Measurements from ENCODE around the gene CGRRF1.

The CGRRF1 gene

GRCh38 chr14:54470701-54471100 lies 39.0 kb upstream of the CGRRF1 start:
- H3K18ac ChIP-seq (ENCODE audit: low read depth in 1 of 2, low read length in 2 of 2): no peak overlapping the region
- no peaks in the 10 kb centered on the region for H3K4me1 ChIP-seq (ENCODE audit: control insufficient read depth, insufficient read depth, low read depth, low read length)
- no peak overlapping the region for H3K9ac ChIP-seq (ENCODE audit: low read length)
- no peak overlapping the region for H2BK120ac ChIP-seq (ENCODE audit: low read depth, low read length)
- H3K14ac ChIP-seq (ENCODE audit: low read length in 2 of 2): no peak overlapping the region
- no peak overlapping the region for H3K4ac ChIP-seq (ENCODE audit: low read depth in 1 of 2, low read length in 2 of 2)
- H3K23ac ChIP-seq (ENCODE audit: low read length in 2 of 2): no peak overlapping the region
- no peak overlapping the region for H2BK15ac ChIP-seq (ENCODE audit: low read depth, poor library complexity, severe bottlenecking)
- no peak overlapping the region for H4K8ac ChIP-seq (ENCODE audit: low read length)
- peaks cover 11 to 40% of the 10 kb centered on the region in 2 experiments for H3K36me3 ChIP-seq (ENCODE audit: control insufficient read depth in 1 of 2, insufficient read depth in 2 of 2, low read depth in 1 of 2, low read length in 2 of 2)
- H2BK5ac ChIP-seq (ENCODE audit: low read depth, low read length, poor library complexity, severe bottlenecking): no peak overlapping the region
- no peak overlapping the region for H2AK5ac ChIP-seq (ENCODE audit: low read length, severe bottlenecking)
- no peak overlapping the region for H4K91ac ChIP-seq (ENCODE audit: low read length)
- no peak overlapping the region for H2BK12ac ChIP-seq (ENCODE audit: low read length in 2 of 2)
- WGBS: 100% methylated on average over 2 of the region's 4 CpGs
- no peaks in the 10 kb centered on the region for H3K27me3 ChIP-seq (ENCODE audit: control insufficient read depth in 1 of 2, insufficient read depth in 1 of 2, low read length in 2 of 2)
- peaks cover 18% of the 10 kb centered on the region for H3K9me3 ChIP-seq (ENCODE audit: control insufficient read depth, low read length)
- H3K4me2 ChIP-seq (ENCODE audit: low read length, poor library complexity, severe bottlenecking): no peak overlapping the region
- H2AFZ ChIP-seq (ENCODE audit: low read depth, low read length): no peak overlapping the region
- no peak overlapping the region for H3K4me3 ChIP-seq (ENCODE audit: insufficient read depth in 1 of 2, low read depth in 1 of 2, low read length in 2 of 2)
- DNase-seq: no peak
- no peak overlapping the region for H3K27ac ChIP-seq (ENCODE audit: low read length, poor library complexity, severe bottlenecking)
- H3K79me1 ChIP-seq (replicated peaks; ENCODE audit: low read length, poor library complexity, severe bottlenecking): peaks cover 1% of the 10 kb centered on the region

GRCh38 chr14:54471641-54472040 lies 38.1 kb upstream of the CGRRF1 start:
- 97% methylated on average over 4 of the region's 4 CpGs for WGBS
- no peak overlapping the region for H3K18ac ChIP-seq (ENCODE audit: low read depth in 1 of 2, low read length in 2 of 2)
- H2AK5ac ChIP-seq (ENCODE audit: low read length, severe bottlenecking): no peak overlapping the region
- peaks cover 18% of the 10 kb centered on the region for H3K9me3 ChIP-seq (ENCODE audit: control insufficient read depth, low read length)
- no peaks in the 10 kb centered on the region for H3K27me3 ChIP-seq (ENCODE audit: control insufficient read depth in 1 of 2, insufficient read depth in 1 of 2, low read length in 2 of 2)
- no peak overlapping the region for H3K23ac ChIP-seq (ENCODE audit: low read length in 2 of 2)
- H2AFZ ChIP-seq (ENCODE audit: low read depth, low read length): no peak overlapping the region
- H4K91ac ChIP-seq (ENCODE audit: low read length): no peak overlapping the region
- peaks cover 1% of the 10 kb centered on the region for H3K79me1 ChIP-seq (replicated peaks; ENCODE audit: low read length, poor library complexity, severe bottlenecking)
- no peak overlapping the region for H3K9ac ChIP-seq (ENCODE audit: low read length)
- no peak overlapping the region for H4K8ac ChIP-seq (ENCODE audit: low read length)
- no peak overlapping the region for H3K14ac ChIP-seq (ENCODE audit: low read length in 2 of 2)
- H2BK12ac ChIP-seq (ENCODE audit: low read length in 2 of 2): no peak overlapping the region
- no peak overlapping the region for H3K4me2 ChIP-seq (ENCODE audit: low read length, poor library complexity, severe bottlenecking)
- H3K36me3 ChIP-seq (ENCODE audit: control insufficient read depth in 1 of 2, insufficient read depth in 2 of 2, low read depth in 1 of 2, low read length in 2 of 2): peaks cover 11 to 49% of the 10 kb centered on the region in 2 experiments
- no peak for DNase-seq
- no peak overlapping the region for H3K4ac ChIP-seq (ENCODE audit: low read depth in 1 of 2, low read length in 2 of 2)
- H3K4me3 ChIP-seq (ENCODE audit: insufficient read depth in 1 of 2, low read depth in 1 of 2, low read length in 2 of 2): no peak overlapping the region
- H2BK120ac ChIP-seq (ENCODE audit: low read depth, low read length): no peak overlapping the region
- H3K4me1 ChIP-seq (ENCODE audit: control insufficient read depth, insufficient read depth, low read depth, low read length): no peaks in the 10 kb centered on the region
- no peak overlapping the region for H2BK5ac ChIP-seq (ENCODE audit: low read depth, low read length, poor library complexity, severe bottlenecking)
- H3K27ac ChIP-seq (ENCODE audit: low read length, poor library complexity, severe bottlenecking): no peak overlapping the region
- no peak overlapping the region for H2BK15ac ChIP-seq (ENCODE audit: low read depth, poor library complexity, severe bottlenecking)

GRCh38 chr14:54472315-54472714 lies 37.4 kb upstream of the CGRRF1 start:
- Histone ChIP-seq H3K4me1 (ENCODE audit: control insufficient read depth, insufficient read depth, low read depth, low read length) (no peaks in the 10 kb centered on the region), H3K18ac (ENCODE audit: low read depth in 1 of 2, low read length in 2 of 2) (no peak overlapping the region), H3K27me3 (ENCODE audit: control insufficient read depth in 1 of 2, insufficient read depth in 1 of 2, low read length in 2 of 2) (no peaks in the 10 kb centered on the region), H2BK120ac (ENCODE audit: low read depth, low read length) (no peak overlapping the region), H3K23ac (ENCODE audit: low read length in 2 of 2) (no peak overlapping the region), H4K91ac (ENCODE audit: low read length) (no peak overlapping the region), H3K79me1 (replicated peaks; ENCODE audit: low read length, poor library complexity, severe bottlenecking) (peaks cover 1% of the 10 kb centered on the region), H3K36me3 (ENCODE audit: control insufficient read depth in 1 of 2, insufficient read depth in 2 of 2, low read depth in 1 of 2, low read length in 2 of 2) (peaks cover 11 to 55% of the 10 kb centered on the region in 2 experiments), H3K4ac (ENCODE audit: low read depth in 1 of 2, low read length in 2 of 2) (no peak overlapping the region), H4K8ac (ENCODE audit: low read length) (no peak overlapping the region), H2BK15ac (ENCODE audit: low read depth, poor library complexity, severe bottlenecking) (no peak overlapping the region), H3K4me2 (ENCODE audit: low read length, poor library complexity, severe bottlenecking) (no peak overlapping the region), H2AK5ac (ENCODE audit: low read length, severe bottlenecking) (no peak overlapping the region), H3K9ac (ENCODE audit: low read length) (no peak overlapping the region), H3K4me3 (ENCODE audit: insufficient read depth in 1 of 2, low read depth in 1 of 2, low read length in 2 of 2) (no peak overlapping the region), H3K14ac (ENCODE audit: low read length in 2 of 2) (no peak overlapping the region), H3K9me3 (ENCODE audit: control insufficient read depth, low read length) (peaks cover 12% of the 10 kb centered on the region), H2AFZ (ENCODE audit: low read depth, low read length) (no peak overlapping the region), H2BK5ac (ENCODE audit: low read depth, low read length, poor library complexity, severe bottlenecking) (no peak overlapping the region), H3K27ac (ENCODE audit: low read length, poor library complexity, severe bottlenecking) (no peak overlapping the region), H2BK12ac (ENCODE audit: low read length in 2 of 2) (no peak overlapping the region)
- 100% methylated on average over 3 of the region's 4 CpGs for WGBS
- DNase-seq: no peak

DNA sequence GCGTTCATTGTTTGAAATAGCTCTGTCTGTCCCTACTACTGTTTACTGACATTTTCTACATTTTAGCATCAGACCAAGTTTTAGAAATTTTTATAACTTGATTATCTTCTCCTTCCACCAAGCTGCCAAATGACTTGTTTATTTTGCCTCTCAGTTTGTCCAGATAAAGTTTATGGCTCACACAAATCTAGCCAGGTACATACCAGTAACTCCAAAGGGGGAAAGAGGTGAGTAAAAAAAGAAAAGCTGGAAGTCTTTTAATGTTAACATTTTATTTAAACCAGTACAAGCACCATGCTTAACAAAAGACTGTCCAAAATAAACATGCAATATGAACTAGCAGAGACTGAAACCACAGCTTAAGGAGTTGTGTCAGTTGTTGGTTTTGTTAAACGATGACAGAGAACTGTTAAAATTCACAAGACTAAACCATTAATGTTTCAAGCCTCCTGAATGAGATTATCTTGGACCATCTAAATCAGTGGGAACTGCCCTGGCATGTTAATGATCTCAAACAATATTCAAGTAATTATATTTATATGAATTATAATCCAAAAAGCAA lies 35.4 kb upstream of the CGRRF1 start:
- 98% methylated on average over 1 of the region's 2 CpGs for WGBS

More for the DNA sequence above, 35.4 kb upstream of the CGRRF1 start:
- Histone ChIP-seq H3K4ac (ENCODE audit: low read depth in 1 of 2, low read length in 2 of 2) (no peak overlapping the region), H4K91ac (ENCODE audit: low read length) (no peak overlapping the region), H3K4me2 (ENCODE audit: low read length, poor library complexity, severe bottlenecking) (no peak overlapping the region), H2AFZ (ENCODE audit: low read depth, low read length) (no peak overlapping the region), H3K14ac (ENCODE audit: low read length in 2 of 2) (no peak overlapping the region), H3K79me1 (replicated peaks; ENCODE audit: low read length, poor library complexity, severe bottlenecking) (peaks cover 1% of the 10 kb centered on the region), H2BK12ac (ENCODE audit: low read length in 2 of 2) (no peak overlapping the region), H2AK5ac (ENCODE audit: low read length, severe bottlenecking) (no peak overlapping the region), H2BK15ac (ENCODE audit: low read depth, poor library complexity, severe bottlenecking) (no peak overlapping the region), H3K4me3 (ENCODE audit: insufficient read depth in 1 of 2, low read depth in 1 of 2, low read length in 2 of 2) (no peak overlapping the region), H3K4me1 (ENCODE audit: control insufficient read depth, insufficient read depth, low read depth, low read length) (peaks cover 2% of the 10 kb centered on the region), H3K36me3 (ENCODE audit: control insufficient read depth in 1 of 2, insufficient read depth in 2 of 2, low read depth in 1 of 2, low read length in 2 of 2) (peaks cover 7 to 70% of the 10 kb centered on the region in 2 experiments), H3K9ac (ENCODE audit: low read length) (no peak overlapping the region), H3K9me3 (ENCODE audit: control insufficient read depth, low read length) (no peaks in the 10 kb centered on the region), H3K27ac (ENCODE audit: low read length, poor library complexity, severe bottlenecking) (no peak overlapping the region), H2BK5ac (ENCODE audit: low read depth, low read length, poor library complexity, severe bottlenecking) (no peak overlapping the region), H4K8ac (ENCODE audit: low read length) (no peak overlapping the region), H2BK120ac (ENCODE audit: low read depth, low read length) (no peak overlapping the region), H3K18ac (ENCODE audit: low read depth in 1 of 2, low read length in 2 of 2) (no peak overlapping the region), H3K23ac (ENCODE audit: low read length in 2 of 2) (no peak overlapping the region), H3K27me3 (ENCODE audit: control insufficient read depth in 1 of 2, insufficient read depth in 1 of 2, low read length in 2 of 2) (no peaks in the 10 kb centered on the region)
- DNase-seq: no peak
